CD4-positive, alpha-beta memory T cell (primary cell): ENCODE measurements around the gene EIF4G2. TPM values are rescaled to one million over a fixed set of nuclear protein-coding genes. Genes with fewer than 3 reads are reported as not detected.

Experiments
- CTCF ChIA-PET: fragments of 350-600 bp; sonication (Branson Sonifier 250); formaldehyde crosslinking; loops from one replicate; lab custom pipeline; 2021; ENCODE audit warnings: inconsistent platforms; ENCODE audit not compliant: partially characterized antibody; lab: Charles Lee
- POLR2A ChIA-PET: fragments of 350-600 bp; sonication (Branson Sonifier 250); formaldehyde crosslinking; loops from one replicate; lab custom pipeline; 2021; ENCODE audit not compliant: partially characterized antibody; lab: Charles Lee
- DNase-seq, 5 donors: peaks; one replicate each; pipeline versions ENCODE4 v3.0.0 to v3.0.0-alpha.2; 2020 to 2022; ENCODE audit warnings: mixed read lengths in 1 of 5
- H3K27ac ChIP-seq: one replicate; pipeline ENCODE4 v1.7.0; 2013; ENCODE audit warnings: low read depth, low read length
- H3K27me3 ChIP-seq: 2 replicates; pipeline ENCODE4 v1.7.0; 2013; ENCODE audit warnings: mild to moderate bottlenecking, low read length, moderate library complexity; ENCODE audit not compliant: insufficient read depth
- H3K36me3 ChIP-seq: 2 replicates; pipeline ENCODE4 v1.7.0; 2013; ENCODE audit warnings: mild to moderate bottlenecking, low read length, moderate library complexity; ENCODE audit not compliant: insufficient read depth
- H3K4me1 ChIP-seq: 2 replicates; pipeline ENCODE4 v1.7.0; 2013; ENCODE audit warnings: mild to moderate bottlenecking, low read length, moderate library complexity; ENCODE audit not compliant: insufficient read depth
- H3K4me3 ChIP-seq, 2 donors: one replicate each; pipeline ENCODE4 v1.7.0; 2013; ENCODE audit warnings: low read length in 2 of 2, mild to moderate bottlenecking in 1 of 2
- H3K9me3 ChIP-seq, 2 donors: one replicate each; pipeline ENCODE4 v1.7.0; 2013; ENCODE audit warnings: low read length in 2 of 2, control low read depth in 1 of 2; ENCODE audit not compliant: control insufficient read depth in 1 of 2
- H3K27ac Mint-ChIP-seq, 7 donors: one replicate each; pipeline ENCODE4 v1.8.0; 2020 to 2021; ENCODE audit warnings: mixed read lengths in 7 of 7, mild to moderate bottlenecking in 6 of 7, inconsistent platforms in 3 of 7, moderate library complexity in 3 of 7
- H3K27me3 Mint-ChIP-seq, 2 donors: one replicate each; pipeline ENCODE4 v1.8.0; 2020 to 2021; ENCODE audit warnings: mixed read lengths in 2 of 2
- H3K36me3 Mint-ChIP-seq, 2 donors: one replicate each; pipeline ENCODE4 v1.8.0; 2020 to 2021; ENCODE audit warnings: mixed read lengths in 2 of 2, inconsistent platforms in 1 of 2, mild to moderate bottlenecking in 1 of 2
- H3K4me1 Mint-ChIP-seq, 4 donors: one replicate each; pipeline ENCODE4 v1.8.0; 2020 to 2021; ENCODE audit warnings: mixed read lengths in 4 of 4, mild to moderate bottlenecking in 1 of 4
- H3K4me3 Mint-ChIP-seq, 8 donors: one replicate each; pipeline ENCODE4 v1.8.0; 2020 to 2021; ENCODE audit warnings: mixed read lengths in 8 of 8, mild to moderate bottlenecking in 7 of 8, moderate library complexity in 6 of 8, inconsistent platforms in 3 of 8
- H3K9me3 Mint-ChIP-seq, 8 donors: one replicate each; pipeline ENCODE4 v1.8.0; 2020 to 2021; ENCODE audit warnings: mixed read lengths in 8 of 8, mild to moderate bottlenecking in 5 of 8, inconsistent platforms in 3 of 8, moderate library complexity in 1 of 8
- intact Hi-C: fragments of 100-400 bp; cut with micrococcal nuclease; formaldehyde crosslinking; loops from one replicate; pipeline ENCODE4 v1.15.1; 2023
- polyA plus RNA-seq, 2 donors: library from polyadenylated mRNA; unstranded; fragments of 300-500 nt; fragmentation: Illumina TruSeq; gene quantifications; one replicate each; pipeline ENCODE4 v1.2.3, GENCODE V29; 2021
- total RNA-seq, 2 experiments: library from RNA; stranded (reverse); gene quantifications; one replicate each; pipeline ENCODE4 v1.2.3, GENCODE V29; 2021

The EIF4G2 gene
- total and polyA plus RNA-seq, 4 experiments from 2014 or later, result 521 to 664 (median 595) TPM

- POLR2A ChIA-PET, result interaction anchor here (0.9 to 11.7 kb wide), 3 partner anchors 12 to 55 kb away, joined by 3 to 469 read pairs (median 263); partner anchors contain the start of genes CTR9 and ZBED5
Measured at GRCh38 chr11:10805741-10806140, 3.0 kb downstream of the EIF4G2 start.

GRCh38 chr11:10803676-10804075, 5.0 kb downstream of the EIF4G2 start:
- peak overlapping the region in 4 of 7 donors; percentile 29 to 100 (median 66) for H3K27ac Mint-ChIP-seq

More at GRCh38 chr11:10805741-10806140, 3.0 kb downstream of the EIF4G2 start:
- intact Hi-C loops, result loop anchor here (5.0 kb wide), 4 partner anchors 127 to 1037 kb away; partner anchors contain the start of genes AMPD3, RNF141 and USP47
- Histone ChIP-seq H3K36me3 (peaks cover 64% of the 10 kb centered on the region), H3K9me3 (no peaks in the 10 kb centered on the region), H3K27me3 (no peaks in the 10 kb centered on the region), H3K27ac (peak overlapping the region; percentile 97), H3K4me1 (peaks cover 75% of the 10 kb centered on the region), H3K4me3 (no peak overlapping the region)
- peak overlapping the region; percentile 74 to 100 (median 91) for H3K27ac Mint-ChIP-seq
- H3K4me1 Mint-ChIP-seq, result peaks cover 45 to 86% (median 62%) of the 10 kb centered on the region in 4 donors
- H3K9me3 Mint-ChIP-seq, result peaks cover 0 to 5% (median 0%) of the 10 kb centered on the region in 8 donors
- H3K36me3 Mint-ChIP-seq, result peaks cover 58 to 77% of the 10 kb centered on the region in 2 donors
- CTCF ChIA-PET, result interaction anchor here (1.5 to 2.7 kb wide), 3 partner anchors 13 to 128 kb away, joined by 4 to 8 read pairs (median 6); no protein-coding TSS in a partner anchor
- DNase-seq, result no peak
- H3K4me3 Mint-ChIP-seq, result peak overlapping the region; percentile 17 to 99 (median 56)
- H3K27me3 Mint-ChIP-seq, result peaks cover 0 to 3% of the 10 kb centered on the region in 2 donors

GRCh38 chr11:10800292-10800691, 8.4 kb downstream of the EIF4G2 start:
- Mint-ChIP-seq H3K27ac (peak overlapping the region; percentile 4 to 80 (median 71)), H3K4me3 (peak overlapping the region in 5 of 8 donors; percentile 28 to 76 (median 43)), H3K4me1 (peaks cover 59 to 88% (median 73%) of the 10 kb centered on the region in 4 donors), H3K27me3 (no peaks in the 10 kb centered on the region), H3K9me3 (peaks cover 0 to 1% (median 0%) of the 10 kb centered on the region in 8 donors), H3K36me3 (peaks cover 67 to 88% of the 10 kb centered on the region in 2 donors)
- POLR2A ChIA-PET, result interaction anchor here (1.1 to 15.4 kb wide), 3 partner anchors 7 to 57 kb away, joined by 3 to 263 read pairs (median 33); partner anchors contain the start of genes CTR9, EIF4G2 and ZBED5
- peak in 2 of 5 donors; percentile 22 to 26 for DNase-seq
- Histone ChIP-seq H3K27ac (no peak overlapping the region), H3K36me3 (peaks cover 91% of the 10 kb centered on the region), H3K4me3 (no peak overlapping the region), H3K4me1 (peaks cover 87% of the 10 kb centered on the region), H3K9me3 (no peaks in the 10 kb centered on the region), H3K27me3 (no peaks in the 10 kb centered on the region)
- intact Hi-C loops, result loop anchor here (1.0 kb wide), 1 partner anchor 8 kb away; no protein-coding TSS in a partner anchor
- CTCF ChIA-PET, result interaction anchor here (7.1 kb wide), 1 partner anchor 9 kb away, joined by 74 read pairs; no protein-coding TSS in a partner anchor

More at GRCh38 chr11:10803676-10804075, 5.0 kb downstream of the EIF4G2 start:
- Histone ChIP-seq H3K27ac (peak overlapping the region; percentile 5), H3K4me3 (no peak overlapping the region), H3K36me3 (peaks cover 85% of the 10 kb centered on the region), H3K4me1 (peaks cover 87% of the 10 kb centered on the region), H3K9me3 (no peaks in the 10 kb centered on the region), H3K27me3 (no peaks in the 10 kb centered on the region)
- DNase-seq, result no peak
- peaks cover 76 to 93% of the 10 kb centered on the region in 2 donors for H3K36me3 Mint-ChIP-seq
- CTCF ChIA-PET, result interaction anchor here (1.1 to 7.1 kb wide), 7 partner anchors 8 to 217 kb away, joined by 3 to 74 read pairs (median 4); no protein-coding TSS in a partner anchor
- intact Hi-C loops, result no loop called here
- POLR2A ChIA-PET, result interaction anchor here (0.9 to 11.7 kb wide), 4 partner anchors 10 to 346 kb away, joined by 3 to 469 read pairs (median 133); partner anchors contain the start of gene ZBED5
- H3K27me3 Mint-ChIP-seq, result peaks cover 0 to under 1% of the 10 kb centered on the region in 2 donors
- peaks cover 54 to 91% (median 73%) of the 10 kb centered on the region in 4 donors for H3K4me1 Mint-ChIP-seq
- H3K4me3 Mint-ChIP-seq, result peak overlapping the region in 1 of 8 donors; percentile 5
- peaks cover 0 to 2% (median 0%) of the 10 kb centered on the region in 8 donors for H3K9me3 Mint-ChIP-seq

- Histone ChIP-seq H3K9me3 (no peaks in the 10 kb centered on the region), H3K27me3 (no peaks in the 10 kb centered on the region), H3K36me3 (peaks cover 73% of the 10 kb centered on the region), H3K4me1 (peaks cover 75% of the 10 kb centered on the region), H3K27ac (no peak overlapping the region), H3K4me3 (no peak overlapping the region)
- ChIA-PET POLR2A (interaction anchor here (1.0 to 15.4 kb wide), 4 partner anchors 9 to 58 kb away, joined by 3 to 263 read pairs (median 18); partner anchors contain the start of genes EIF4G2 and ZBED5), CTCF (interaction anchor here (0.9 to 7.1 kb wide), 5 partner anchors 7 to 107 kb away, joined by 3 to 74 read pairs (median 5); partner anchors contain the start of gene EIF4G2)
- no peak for DNase-seq
- H3K27ac Mint-ChIP-seq, result peak overlapping the region; percentile 15 to 71 (median 62)
- intact Hi-C loops, result no loop called here
- peak overlapping the region in 5 of 8 donors; percentile 27 to 64 (median 43) for H3K4me3 Mint-ChIP-seq
- no peaks in the 10 kb centered on the region for H3K27me3 Mint-ChIP-seq
- H3K9me3 Mint-ChIP-seq, result peaks cover 0 to 2% (median 0%) of the 10 kb centered on the region in 8 donors
- H3K36me3 Mint-ChIP-seq, result peaks cover 51 to 72% of the 10 kb centered on the region in 2 donors
- peaks cover 53 to 81% (median 68%) of the 10 kb centered on the region in 4 donors for H3K4me1 Mint-ChIP-seq
Measured at GRCh38 chr11:10798330-10798928, 10.3 kb downstream of the EIF4G2 start.

- H3K9me3 Mint-ChIP-seq, result peaks cover 0 to 2% (median 0%) of the 10 kb centered on the region in 8 donors
- no peak overlapping the region for H3K27ac ChIP-seq
- no peaks in the 10 kb centered on the region for H3K9me3 ChIP-seq
- peaks cover 47 to 65% of the 10 kb centered on the region in 2 donors for H3K36me3 Mint-ChIP-seq
- peaks cover 58 to 86% (median 72%) of the 10 kb centered on the region in 4 donors for H3K4me1 Mint-ChIP-seq
- POLR2A ChIA-PET, result interaction anchor here (1.4 to 15.4 kb wide), 3 partner anchors 9 to 59 kb away, joined by 4 to 263 read pairs (median 33); partner anchors contain the start of genes EIF4G2 and ZBED5
- H3K27me3 Mint-ChIP-seq, result no peaks in the 10 kb centered on the region
- H3K27me3 ChIP-seq, result no peaks in the 10 kb centered on the region
- CTCF ChIA-PET, result interaction anchor here (1.7 kb wide), 1 partner anchor 108 kb away, joined by 5 read pairs; no protein-coding TSS in a partner anchor
- DNase-seq, result no peak
- intact Hi-C loops, result no loop called here
- H3K4me1 ChIP-seq, result peaks cover 75% of the 10 kb centered on the region
- H3K4me3 Mint-ChIP-seq, result peak overlapping the region in 1 of 8 donors; percentile 2
- peak overlapping the region in 1 of 7 donors; percentile 71 for H3K27ac Mint-ChIP-seq
- no peak overlapping the region for H3K4me3 ChIP-seq
- H3K36me3 ChIP-seq, result peaks cover 64% of the 10 kb centered on the region
Measured at GRCh38 chr11:10797531-10797930, 11.2 kb downstream of the EIF4G2 start.

GRCh38 chr11:10797001-10797400, 11.7 kb downstream of the EIF4G2 start:
- H3K27ac Mint-ChIP-seq, result peak overlapping the region in 6 of 7 donors; percentile 18 to 71 (median 53)
- Histone ChIP-seq H3K4me3 (no peak overlapping the region), H3K27ac (no peak overlapping the region), H3K36me3 (peaks cover 58% of the 10 kb centered on the region), H3K9me3 (no peaks in the 10 kb centered on the region), H3K4me1 (peaks cover 74% of the 10 kb centered on the region), H3K27me3 (no peaks in the 10 kb centered on the region)
- peak overlapping the region in 2 of 8 donors; percentile 39 to 40 for H3K4me3 Mint-ChIP-seq
- peaks cover 0 to 2% (median 0%) of the 10 kb centered on the region in 8 donors for H3K9me3 Mint-ChIP-seq
- peaks cover under 1 to 1% of the 10 kb centered on the region in 2 donors for H3K27me3 Mint-ChIP-seq
- intact Hi-C loops, result no loop called here
- peaks cover 42 to 60% of the 10 kb centered on the region in 2 donors for H3K36me3 Mint-ChIP-seq
- DNase-seq, result peak in 1 of 5 donors; percentile 33
- H3K4me1 Mint-ChIP-seq, result peaks cover 57 to 88% (median 71%) of the 10 kb centered on the region in 4 donors
- CTCF ChIA-PET, result interaction anchor here (1.5 to 2.4 kb wide), 4 partner anchors 8 to 229 kb away, joined by 5 to 10 read pairs (median 5); partner anchors contain the start of gene EIF4G2
- POLR2A ChIA-PET, result interaction anchor here (5.5 to 15.4 kb wide), 2 partner anchors 10 to 60 kb away, joined by 33 to 263 read pairs; partner anchors contain the start of genes EIF4G2 and ZBED5
